Activated naive CD4-positive, alpha-beta T cell treated with anti-CD3 and anti-CD28 coated beads, Interleukin-2, amount 50 U/mL, for 24 hours (primary cell): ENCODE data around the gene MAP3K15.
"Not testable (repeated sequence)": the region's sequence is repeated elsewhere in the genome, so short reads cannot be mapped to it uniquely, and the experiment has no call there.

Experiments used
- H3K27ac Mint-ChIP-seq: one replicate; pipeline ENCODE4 v1.8.0; 2021; ENCODE audit warnings: mild to moderate bottlenecking, mixed read lengths
- H3K27me3 Mint-ChIP-seq: one replicate; pipeline ENCODE4 v1.8.0; 2021; ENCODE audit warnings: mixed read lengths
- H3K36me3 Mint-ChIP-seq: one replicate; pipeline ENCODE4 v1.8.0; 2021; ENCODE audit warnings: mixed read lengths
- H3K4me1 Mint-ChIP-seq: one replicate; pipeline ENCODE4 v1.8.0; 2021; ENCODE audit warnings: mixed read lengths
- H3K4me3 Mint-ChIP-seq: one replicate; pipeline ENCODE4 v1.8.0; 2021; ENCODE audit warnings: mild to moderate bottlenecking, mixed read lengths
- H3K9me3 Mint-ChIP-seq: one replicate; pipeline ENCODE4 v1.8.0; 2021; ENCODE audit warnings: mixed read lengths

The MAP3K15 gene

GRCh38 chrX:19479458-19479857 lies 35.9 kb downstream of the MAP3K15 start:
- H3K4me3 Mint-ChIP-seq, result no peak overlapping the region
- no peaks in the 10 kb centered on the region for H3K4me1 Mint-ChIP-seq
- no peaks in the 10 kb centered on the region for H3K27me3 Mint-ChIP-seq
- H3K9me3 Mint-ChIP-seq, result no peaks in the 10 kb centered on the region
- H3K27ac Mint-ChIP-seq, result no peak overlapping the region
- H3K36me3 Mint-ChIP-seq, result no peaks in the 10 kb centered on the region

- H3K36me3 Mint-ChIP-seq, H3K4me1 Mint-ChIP-seq, H3K4me3 Mint-ChIP-seq, H3K27me3 Mint-ChIP-seq, H3K9me3 Mint-ChIP-seq, H3K27ac Mint-ChIP-seq: not testable (repeated sequence)
These were observed 46.9 kb downstream of the MAP3K15 start for GRCh38 chrX:19468383-19468782.

GRCh38 chrX:19462879-19463278 lies 52.4 kb downstream of the MAP3K15 start:
- Mint-ChIP-seq H3K27ac (no peak overlapping the region), H3K4me1 (no peaks in the 10 kb centered on the region), H3K36me3 (no peaks in the 10 kb centered on the region), H3K4me3 (no peak overlapping the region), H3K27me3 (peaks cover 3% of the 10 kb centered on the region), H3K9me3 (no peaks in the 10 kb centered on the region)

GRCh38 chrX:19462231-19462630 lies 53.1 kb downstream of the MAP3K15 start:
- no peaks in the 10 kb centered on the region for H3K4me1 Mint-ChIP-seq
- H3K27me3 Mint-ChIP-seq, result peaks cover 3% of the 10 kb centered on the region
- H3K4me3 Mint-ChIP-seq, result no peak overlapping the region
- H3K9me3 Mint-ChIP-seq, result no peaks in the 10 kb centered on the region
- no peak overlapping the region for H3K27ac Mint-ChIP-seq
- no peaks in the 10 kb centered on the region for H3K36me3 Mint-ChIP-seq

DNA sequence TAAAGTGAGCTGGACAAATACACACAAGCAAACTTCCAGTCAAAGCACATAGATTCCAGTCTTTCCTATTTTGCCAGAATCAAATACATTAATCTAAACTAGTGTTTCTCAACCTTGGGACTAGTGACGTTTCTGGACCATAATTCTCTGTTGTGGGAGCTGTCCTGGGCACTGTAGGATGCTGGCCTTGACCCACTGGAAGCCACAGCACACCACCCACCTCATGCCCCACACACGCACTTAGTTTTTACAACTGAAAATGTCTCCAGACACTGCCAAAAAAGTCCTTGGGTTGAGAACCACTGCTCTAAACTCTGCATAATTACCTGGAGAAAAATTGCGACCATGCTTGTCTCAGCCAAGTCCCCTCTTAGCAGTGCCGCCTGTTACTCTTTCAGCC lies 57.6 kb downstream of the MAP3K15 start:
- Mint-ChIP-seq H3K9me3 (no peaks in the 10 kb centered on the region), H3K27ac (no peak overlapping the region), H3K4me3 (no peak overlapping the region), H3K4me1 (no peaks in the 10 kb centered on the region), H3K36me3 (no peaks in the 10 kb centered on the region), H3K27me3 (peaks cover 1% of the 10 kb centered on the region)

- no peaks in the 10 kb centered on the region for H3K9me3 Mint-ChIP-seq
- no peak overlapping the region for H3K27ac Mint-ChIP-seq
- H3K36me3 Mint-ChIP-seq, result no peaks in the 10 kb centered on the region
- no peaks in the 10 kb centered on the region for H3K4me1 Mint-ChIP-seq
- H3K4me3 Mint-ChIP-seq, result no peak overlapping the region
- H3K27me3 Mint-ChIP-seq, result no peaks in the 10 kb centered on the region
These were observed 67.2 kb downstream of the MAP3K15 start for GRCh38 chrX:19448077-19448476.

DNA sequence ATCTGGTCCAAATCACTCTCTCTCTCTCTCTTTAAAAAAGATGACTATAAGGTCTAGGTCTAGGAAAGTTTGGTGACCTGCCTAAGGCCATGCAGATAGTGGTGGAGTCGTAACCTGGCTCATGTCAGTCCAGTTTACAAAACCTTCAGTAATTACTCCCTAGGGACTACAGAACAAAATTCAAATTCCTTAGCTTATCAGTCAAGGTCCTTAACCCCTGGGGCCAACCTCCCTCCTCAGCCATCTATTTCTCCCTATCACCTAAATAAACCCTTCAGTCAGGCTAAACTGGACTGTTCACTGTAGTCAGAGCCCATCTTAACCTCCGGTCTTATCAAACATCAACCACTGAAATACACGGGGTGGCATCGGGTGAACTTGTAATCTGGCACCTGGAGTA lies 68.9 kb downstream of the MAP3K15 start:
- Mint-ChIP-seq H3K36me3 (no peaks in the 10 kb centered on the region), H3K4me3 (no peak overlapping the region), H3K4me1 (no peaks in the 10 kb centered on the region), H3K27me3 (no peaks in the 10 kb centered on the region), H3K27ac (peak overlapping the region; percentile 30), H3K9me3 (no peaks in the 10 kb centered on the region)

GRCh38 chrX:19445772-19446171 lies 69.5 kb downstream of the MAP3K15 start:
- not testable (repeated sequence) for H3K9me3 Mint-ChIP-seq, H3K27ac Mint-ChIP-seq, H3K4me3 Mint-ChIP-seq, H3K36me3 Mint-ChIP-seq, H3K27me3 Mint-ChIP-seq, H3K4me1 Mint-ChIP-seq

DNA sequence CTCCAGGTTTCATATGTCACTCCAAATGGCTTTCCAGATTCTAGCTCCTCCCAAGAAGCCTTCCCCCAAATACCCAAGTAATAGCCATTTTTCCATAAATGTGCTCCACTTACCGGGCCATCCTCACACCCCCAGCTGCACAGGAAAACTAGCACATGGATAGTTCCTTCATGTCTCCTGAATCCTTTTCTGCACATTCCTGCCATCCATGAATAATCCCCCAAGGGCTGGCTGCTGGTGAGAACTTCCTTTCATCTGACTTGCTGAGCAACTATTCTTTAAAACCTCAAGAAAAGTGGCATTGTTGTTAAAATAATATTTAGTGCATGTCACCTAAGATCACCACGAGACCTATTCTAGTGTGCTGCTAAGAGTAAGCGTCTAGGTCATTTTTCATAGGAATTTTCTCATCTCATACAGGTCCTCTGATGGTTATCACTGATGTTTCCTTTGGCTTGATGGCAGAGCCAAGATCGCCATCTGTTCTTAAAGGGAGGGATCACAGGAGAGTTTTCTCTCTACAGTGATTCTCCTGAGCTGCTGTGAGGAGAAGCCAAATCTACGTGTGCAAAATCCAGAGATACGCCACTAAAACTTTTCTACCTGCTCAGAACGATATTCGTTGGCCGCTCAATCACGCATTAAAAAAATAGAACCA lies 71.3 kb downstream of the MAP3K15 start:
- no peak overlapping the region for H3K4me3 Mint-ChIP-seq
- H3K4me1 Mint-ChIP-seq, result no peaks in the 10 kb centered on the region
- H3K36me3 Mint-ChIP-seq, result no peaks in the 10 kb centered on the region
- H3K27me3 Mint-ChIP-seq, result no peaks in the 10 kb centered on the region
- H3K9me3 Mint-ChIP-seq, result no peaks in the 10 kb centered on the region
- no peak overlapping the region for H3K27ac Mint-ChIP-seq

DNA sequence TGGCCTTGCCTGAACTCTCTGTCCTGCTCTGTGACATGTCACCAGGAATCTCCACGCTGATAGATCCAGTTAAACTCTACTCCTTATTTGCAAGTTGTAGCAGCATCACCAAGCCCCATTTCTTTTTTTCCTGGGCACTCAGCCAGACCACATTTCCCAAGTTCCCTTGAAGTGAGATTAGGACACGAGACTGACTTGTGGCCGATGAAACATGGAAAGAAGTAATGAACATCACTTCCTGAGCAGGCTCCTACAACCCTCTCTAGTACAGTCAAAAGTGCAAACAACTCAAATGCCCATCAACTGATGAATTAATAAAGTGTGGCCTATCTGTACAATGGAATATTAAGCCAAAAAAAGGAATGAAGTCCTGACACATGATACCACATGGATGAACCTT lies 74.6 kb downstream of the MAP3K15 start:
- no peaks in the 10 kb centered on the region for H3K9me3 Mint-ChIP-seq

DNA sequence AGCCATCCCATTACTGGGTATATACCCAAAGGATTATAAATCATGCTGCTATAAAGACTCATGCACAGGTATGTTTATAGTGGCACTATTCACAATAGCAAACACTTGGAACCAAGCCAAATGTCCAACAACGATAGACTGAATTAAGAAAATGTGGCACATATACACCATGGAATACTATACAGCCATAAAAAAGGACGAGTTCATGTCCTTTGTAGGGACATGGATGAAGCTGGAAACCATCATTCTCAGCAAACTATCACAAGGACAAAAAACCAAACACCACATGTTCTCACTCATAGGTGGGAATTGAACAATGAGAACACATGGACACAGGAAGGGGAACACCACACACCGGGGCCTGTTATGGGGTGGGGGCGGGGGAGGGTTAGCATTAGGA lies 92.6 kb downstream of the MAP3K15 start:
- H3K9me3 Mint-ChIP-seq, H3K27me3 Mint-ChIP-seq, H3K27ac Mint-ChIP-seq, H3K4me1 Mint-ChIP-seq, H3K36me3 Mint-ChIP-seq, H3K4me3 Mint-ChIP-seq: not testable (repeated sequence)

More for the DNA sequence above, 74.6 kb downstream of the MAP3K15 start:
- no peaks in the 10 kb centered on the region for H3K4me1 Mint-ChIP-seq
- H3K27ac Mint-ChIP-seq, result peak overlapping the region; percentile 19
- H3K27me3 Mint-ChIP-seq, result no peaks in the 10 kb centered on the region
- no peak overlapping the region for H3K4me3 Mint-ChIP-seq
- H3K36me3 Mint-ChIP-seq, result no peaks in the 10 kb centered on the region

DNA sequence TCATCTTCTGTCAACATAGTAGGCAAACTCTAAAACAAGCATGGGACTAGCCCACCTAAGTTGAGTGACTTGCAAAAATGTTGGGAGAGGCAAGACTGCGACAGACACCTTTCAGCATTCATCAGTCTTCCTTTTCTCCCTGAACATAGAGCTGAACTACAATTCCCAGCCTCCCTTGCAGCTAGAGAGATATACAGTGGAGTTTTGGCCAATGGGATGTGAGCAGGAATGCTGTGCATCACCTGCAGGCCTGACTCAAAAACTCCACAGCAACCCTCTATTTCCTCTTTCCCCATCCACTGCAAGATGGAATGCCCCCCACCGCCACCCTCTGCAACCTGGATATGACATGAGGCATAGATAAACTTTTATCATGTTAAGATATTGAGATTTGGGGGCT lies 105.0 kb downstream of the MAP3K15 start:
- H3K27me3 Mint-ChIP-seq, result no peaks in the 10 kb centered on the region
- H3K4me3 Mint-ChIP-seq, result no peak overlapping the region
- H3K9me3 Mint-ChIP-seq, result no peaks in the 10 kb centered on the region
- H3K27ac Mint-ChIP-seq, result no peak overlapping the region
- H3K36me3 Mint-ChIP-seq, result no peaks in the 10 kb centered on the region
- no peaks in the 10 kb centered on the region for H3K4me1 Mint-ChIP-seq

DNA sequence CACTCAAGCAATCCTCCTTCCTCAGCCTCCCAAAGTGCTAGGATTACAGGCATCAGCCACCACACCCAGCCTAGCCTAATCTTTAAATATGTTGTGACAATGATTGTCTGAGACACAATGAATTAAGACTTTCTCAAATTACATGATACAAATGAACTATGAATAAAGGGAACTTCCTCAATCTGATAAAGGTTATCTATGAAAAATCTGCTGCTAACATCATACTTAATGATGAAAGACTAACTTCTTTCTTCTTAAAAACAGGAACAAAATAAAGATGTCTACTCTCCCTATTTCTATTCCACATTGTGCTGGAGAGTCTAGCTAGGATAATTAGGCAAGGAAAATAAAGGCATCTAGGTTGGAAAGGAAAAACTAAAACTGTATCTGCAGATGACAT lies 111.6 kb downstream of the MAP3K15 start:
- no peak overlapping the region for H3K27ac Mint-ChIP-seq
- no peaks in the 10 kb centered on the region for H3K4me1 Mint-ChIP-seq
- H3K27me3 Mint-ChIP-seq, result peaks cover 4% of the 10 kb centered on the region
- no peaks in the 10 kb centered on the region for H3K36me3 Mint-ChIP-seq
- no peaks in the 10 kb centered on the region for H3K9me3 Mint-ChIP-seq
- H3K4me3 Mint-ChIP-seq, result no peak overlapping the region

DNA sequence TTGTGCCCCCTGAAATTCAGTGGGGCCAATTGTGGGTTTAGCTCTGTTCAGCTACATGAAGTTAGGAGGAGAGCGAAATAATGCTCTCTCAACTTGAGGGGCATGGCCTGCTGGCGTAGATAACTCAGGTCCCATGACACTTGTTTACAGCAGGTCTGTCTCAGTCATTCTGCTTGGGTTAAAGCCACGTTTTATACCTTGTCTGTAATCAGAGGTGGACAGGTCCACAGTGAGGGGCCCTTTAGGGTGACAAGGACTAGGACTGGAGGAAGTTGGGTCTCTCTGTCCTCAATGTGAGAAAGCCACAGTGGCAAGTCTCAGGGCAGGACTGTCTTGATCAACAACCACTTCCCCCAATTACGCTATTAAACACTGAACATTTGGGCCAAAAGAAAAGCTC lies 122.6 kb downstream of the MAP3K15 start:
- no peaks in the 10 kb centered on the region for H3K4me1 Mint-ChIP-seq
- H3K27me3 Mint-ChIP-seq, result no peaks in the 10 kb centered on the region
- no peak overlapping the region for H3K4me3 Mint-ChIP-seq

DNA sequence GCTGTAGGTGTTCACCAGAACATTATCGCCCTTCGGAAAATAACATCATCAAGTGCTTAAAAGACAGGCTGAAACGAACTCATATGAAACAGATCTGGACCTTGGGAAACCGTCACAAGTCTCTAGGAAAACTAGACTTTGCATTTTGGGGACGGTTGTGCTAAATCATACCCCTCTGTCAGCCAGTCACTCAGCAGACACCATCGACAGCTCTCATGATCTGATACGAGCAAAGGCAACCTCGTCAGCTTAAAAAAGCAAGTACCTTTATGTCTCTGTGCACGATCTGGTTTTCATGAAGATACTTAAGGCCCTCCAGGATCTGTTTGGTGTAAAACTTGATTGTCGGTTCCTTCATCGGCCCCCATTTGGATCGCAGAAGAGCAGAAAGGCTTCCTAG lies 123.2 kb downstream of the MAP3K15 start:
- Mint-ChIP-seq H3K27me3 (no peaks in the 10 kb centered on the region), H3K36me3 (no peaks in the 10 kb centered on the region), H3K4me1 (no peaks in the 10 kb centered on the region), H3K9me3 (no peaks in the 10 kb centered on the region), H3K4me3 (no peak overlapping the region), H3K27ac (no peak overlapping the region)

More for the DNA sequence above, 122.6 kb downstream of the MAP3K15 start:
- no peaks in the 10 kb centered on the region for H3K36me3 Mint-ChIP-seq
- H3K9me3 Mint-ChIP-seq, result no peaks in the 10 kb centered on the region
- H3K27ac Mint-ChIP-seq, result no peak overlapping the region

DNA sequence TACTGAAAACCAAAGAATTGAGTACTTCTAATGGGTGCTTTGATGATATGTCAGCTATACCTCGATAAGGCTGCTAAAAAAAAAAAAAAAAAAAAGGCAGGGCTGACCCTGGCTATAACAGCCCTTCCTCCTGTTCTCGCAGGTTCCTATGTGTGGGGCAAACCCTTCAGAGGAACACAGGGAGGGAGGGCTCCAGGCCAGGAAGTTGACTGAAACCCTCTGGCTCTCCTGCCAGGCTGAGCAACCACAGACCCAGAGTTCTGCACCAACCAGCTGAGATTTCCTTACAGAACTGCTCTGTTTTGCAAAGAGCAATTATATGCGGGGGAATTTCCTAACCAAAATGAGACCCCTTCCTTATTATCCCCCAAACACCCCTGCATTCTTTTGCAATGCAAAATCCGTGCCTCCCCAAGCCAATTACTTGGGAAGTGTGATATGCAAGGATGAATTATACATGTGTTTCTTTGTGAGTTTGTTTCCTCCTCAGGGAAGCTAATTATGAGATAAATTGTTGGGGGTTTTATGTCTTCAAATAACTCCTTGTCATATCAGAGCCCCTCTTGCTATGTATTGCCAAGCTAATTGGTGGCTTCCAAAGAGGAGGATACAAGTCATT lies 126.0 kb downstream of the MAP3K15 start:
- Mint-ChIP-seq H3K4me3 (no peak overlapping the region), H3K36me3 (no peaks in the 10 kb centered on the region), H3K9me3 (no peaks in the 10 kb centered on the region), H3K27me3 (no peaks in the 10 kb centered on the region), H3K4me1 (no peaks in the 10 kb centered on the region), H3K27ac (no peak overlapping the region)

GRCh38 chrX:19388741-19389140 lies 126.6 kb downstream of the MAP3K15 start:
- Mint-ChIP-seq H3K4me1 (no peaks in the 10 kb centered on the region), H3K9me3 (no peaks in the 10 kb centered on the region), H3K27ac (no peak overlapping the region), H3K36me3 (peaks cover 1% of the 10 kb centered on the region), H3K27me3 (no peaks in the 10 kb centered on the region), H3K4me3 (no peak overlapping the region)
